HepG2 (cell line): ENCODE measurements around the gene TJP1.

ENCODE experiments used
- CEBPB ChIP-seq: IDR thresholded peaks from 2 replicates; pipeline ENCODE4 v1.6.1; 2011; ENCODE audit warnings: low read depth, low read length, improper control_type of control experiment, borderline replicate concordance
- JDP2 ChIP-seq: sonication (generic); formaldehyde crosslinking; IDR thresholded peaks from 2 replicates; pipeline ENCODE4 v1.8.1; 2022; ENCODE audit warnings: missing genetic modification reagents, borderline replicate concordance
- TAF1 ChIP-seq: sonication (generic); formaldehyde crosslinking; IDR thresholded peaks from 2 replicates; pipeline ENCODE4 v1.4.0; 2020; ENCODE audit warnings: missing genetic modification reagents
- ZNF549 ChIP-seq: sonication (generic); formaldehyde crosslinking; IDR thresholded peaks from 2 replicates; pipeline ENCODE4 v1.5.0; 2020; ENCODE audit warnings: missing genetic modification reagents

DNA sequence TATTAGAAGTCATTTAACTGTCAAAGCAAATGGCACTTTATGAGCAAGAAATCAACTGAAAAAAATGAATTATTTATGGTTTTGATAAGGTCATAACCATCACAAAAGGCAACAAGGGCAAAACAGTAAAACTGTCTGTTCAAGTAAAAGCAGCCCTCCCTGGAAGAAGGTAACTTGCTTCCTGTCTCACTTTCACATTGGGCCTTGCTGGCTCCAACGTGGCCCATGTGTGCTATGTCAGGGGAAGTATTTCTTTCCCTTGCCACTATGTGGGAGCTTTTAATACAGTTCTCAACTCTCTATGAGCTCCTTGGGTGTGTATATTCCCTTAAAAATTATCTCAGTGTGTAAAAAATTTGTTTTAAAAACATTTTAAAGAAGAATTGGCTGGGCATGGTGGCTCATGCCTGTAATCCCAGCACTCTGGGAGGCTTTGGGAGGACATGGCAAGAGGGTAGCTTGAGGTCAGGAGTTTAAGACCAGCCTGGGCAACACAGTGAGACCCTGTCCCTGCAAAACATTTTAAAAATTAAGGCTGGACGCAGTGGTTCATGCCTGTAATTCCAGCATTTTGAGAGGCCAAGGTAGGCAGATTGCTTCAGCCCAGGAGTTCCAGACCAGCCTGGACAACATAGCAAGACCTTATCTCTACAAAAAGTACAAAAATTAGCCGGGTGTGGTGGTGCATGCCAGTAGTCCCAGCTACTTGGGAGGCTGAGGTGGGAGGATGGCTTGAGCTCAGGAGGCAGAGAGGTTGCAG lies 45.2 kb upstream of the TJP1 start:
- no peak for TF ChIP-seq CEBPB
- TF ChIP-seq JDP2 (CRISPR knock-in tag): no peak
- no peak for TF ChIP-seq ZNF549 (CRISPR knock-in tag)
- TF ChIP-seq TAF1 (CRISPR knock-in tag): no peak
